Thoracic aorta (tissue), 2 donors: ENCODE data around the gene PEAK1. TPM values are rescaled to one million over a fixed set of nuclear protein-coding genes. Genes with fewer than 3 reads are reported as not detected.

ENCODE experiments used
- ATAC-seq: fragments of 150-250 bp; one replicate; pipeline ENCODE4 v1.8.0; 2017; ENCODE audit warnings: low read depth; ENCODE audit not compliant: insufficient number of reproducible peaks, low FRiP score
- DNase-seq: peaks from one replicate; pipeline ENCODE4 v3.0.0-alpha.2; 2020; ENCODE audit warnings: low spot score
- H3K27ac ChIP-seq, 2 donors: fragments of 200-600 bp; sonication (generic); 1 replicate in 1 of 2; 2 replicates in 1 of 2; pipeline ENCODE4 v1.5.1; 2016; ENCODE audit warnings: mild to moderate bottlenecking in 2 of 2, moderate library complexity in 2 of 2
- H3K27me3 ChIP-seq: fragments of 200-600 bp; sonication (generic); replicated peaks from 2 replicates; pipeline ENCODE4 v1.6.0; 2016; ENCODE audit warnings: mild to moderate bottlenecking; ENCODE audit not compliant: insufficient read depth
- H3K36me3 ChIP-seq: fragments of 200-600 bp; sonication (generic); one replicate; pipeline ENCODE4 v1.5.1; 2016
- H3K4me1 ChIP-seq, 2 donors: fragments of 200-600 bp; sonication (generic); 1 replicate in 1 of 2; 2 replicates in 1 of 2; pipeline versions ENCODE4 v1.5.1 to v1.6.0; 2016; ENCODE audit warnings: low read depth in 2 of 2, mild to moderate bottlenecking in 1 of 2; ENCODE audit not compliant: control insufficient read depth in 1 of 2
- H3K4me3 ChIP-seq: fragments of 200-600 bp; sonication (generic); 2 replicates; pipeline ENCODE4 v1.5.1; 2016; ENCODE audit warnings: mild to moderate bottlenecking
- H3K9me3 ChIP-seq: fragments of 200-600 bp; sonication (generic); 2 replicates; pipeline ENCODE4 v1.5.1; 2016
- total RNA-seq, 2 donors: library from RNA; depleted of rRNA; stranded (reverse); fragments of >200 nt; gene quantifications; one replicate each; pipeline versions ENCODE4 v1.1.0 to v1.2.3, GENCODE V29; 2016
- TF ChIP-seq, protein P1 (sequence below): fragments of 200-600 bp; sonication (generic); IDR thresholded peaks from one replicate; pipeline ENCODE4 v1.5.1; 2019; ENCODE audit warnings: antibody characterized with exemption

PEAK1 gene
- total RNA-seq, 2 donors from 2014 or later: 94.2 to 95.9 TPM

- no peaks in the 10 kb centered on the region for H3K36me3 ChIP-seq
- H3K4me1 ChIP-seq: peaks cover 0 to 8% of the 10 kb centered on the region in 2 donors
- no peak for DNase-seq
- TF ChIP-seq, protein P1, sequence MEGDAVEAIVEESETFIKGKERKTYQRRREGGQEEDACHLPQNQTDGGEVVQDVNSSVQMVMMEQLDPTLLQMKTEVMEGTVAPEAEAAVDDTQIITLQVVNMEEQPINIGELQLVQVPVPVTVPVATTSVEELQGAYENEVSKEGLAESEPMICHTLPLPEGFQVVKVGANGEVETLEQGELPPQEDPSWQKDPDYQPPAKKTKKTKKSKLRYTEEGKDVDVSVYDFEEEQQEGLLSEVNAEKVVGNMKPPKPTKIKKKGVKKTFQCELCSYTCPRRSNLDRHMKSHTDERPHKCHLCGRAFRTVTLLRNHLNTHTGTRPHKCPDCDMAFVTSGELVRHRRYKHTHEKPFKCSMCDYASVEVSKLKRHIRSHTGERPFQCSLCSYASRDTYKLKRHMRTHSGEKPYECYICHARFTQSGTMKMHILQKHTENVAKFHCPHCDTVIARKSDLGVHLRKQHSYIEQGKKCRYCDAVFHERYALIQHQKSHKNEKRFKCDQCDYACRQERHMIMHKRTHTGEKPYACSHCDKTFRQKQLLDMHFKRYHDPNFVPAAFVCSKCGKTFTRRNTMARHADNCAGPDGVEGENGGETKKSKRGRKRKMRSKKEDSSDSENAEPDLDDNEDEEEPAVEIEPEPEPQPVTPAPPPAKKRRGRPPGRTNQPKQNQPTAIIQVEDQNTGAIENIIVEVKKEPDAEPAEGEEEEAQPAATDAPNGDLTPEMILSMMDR: no peak
- H3K4me3 ChIP-seq: no peak overlapping the region
- ATAC-seq: no peak
- H3K27me3 ChIP-seq: no peaks in the 10 kb centered on the region
- no peak overlapping the region for H3K27ac ChIP-seq
- H3K9me3 ChIP-seq: no peaks in the 10 kb centered on the region
Measured at GRCh38 chr15:77436822-77437221, 16.9 kb upstream of the PEAK1 start.

DNA sequence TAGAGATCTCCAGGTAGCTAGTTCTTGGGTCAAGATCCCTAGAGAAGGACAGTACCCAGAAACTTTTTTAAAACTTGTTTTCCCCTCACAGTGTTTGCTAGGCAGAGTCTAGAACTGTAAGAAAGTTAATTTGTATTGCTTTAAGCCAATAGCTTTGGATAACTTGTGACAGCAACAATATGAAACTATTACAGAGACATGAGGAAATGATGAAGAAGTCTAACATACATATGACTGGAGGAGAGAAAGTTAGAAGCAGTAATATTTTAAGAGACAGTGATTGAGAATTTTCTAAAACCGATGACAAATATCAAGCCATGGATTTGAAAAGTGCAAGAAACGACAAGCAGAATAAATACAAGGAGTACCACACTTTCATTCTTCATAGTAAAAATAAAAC lies 10.7 kb upstream of the PEAK1 start:
- Histone ChIP-seq H3K27ac (no peak overlapping the region), H3K4me3 (no peak overlapping the region), H3K36me3 (no peaks in the 10 kb centered on the region), H3K9me3 (no peaks in the 10 kb centered on the region), H3K4me1 (no peaks in the 10 kb centered on the region), H3K27me3 (no peaks in the 10 kb centered on the region)
- no peak for DNase-seq
- TF ChIP-seq, protein P1: no peak
- ATAC-seq: no peak

DNA sequence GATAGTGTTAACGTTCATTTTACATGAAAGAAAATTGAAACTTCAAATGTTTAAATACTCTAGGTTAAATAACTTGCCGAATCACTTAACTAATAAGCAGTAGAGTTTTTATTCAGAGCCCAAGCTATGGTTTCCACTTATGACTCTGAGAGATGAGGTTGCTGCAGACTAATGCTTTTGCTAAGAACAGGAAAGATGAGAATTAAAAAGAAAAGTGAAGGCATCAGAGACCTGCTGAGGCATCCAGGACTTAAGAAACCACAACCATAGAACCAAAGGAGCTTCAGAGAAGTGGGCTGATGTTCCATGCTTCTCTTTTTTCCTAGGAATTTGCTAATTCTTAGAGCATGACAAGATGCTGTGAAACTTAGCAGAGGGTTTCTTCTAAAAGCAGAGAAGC lies 10.3 kb upstream of the PEAK1 start:
- DNase-seq (no peak), ATAC-seq (no peak)
- H3K9me3 ChIP-seq: no peaks in the 10 kb centered on the region

DNA sequence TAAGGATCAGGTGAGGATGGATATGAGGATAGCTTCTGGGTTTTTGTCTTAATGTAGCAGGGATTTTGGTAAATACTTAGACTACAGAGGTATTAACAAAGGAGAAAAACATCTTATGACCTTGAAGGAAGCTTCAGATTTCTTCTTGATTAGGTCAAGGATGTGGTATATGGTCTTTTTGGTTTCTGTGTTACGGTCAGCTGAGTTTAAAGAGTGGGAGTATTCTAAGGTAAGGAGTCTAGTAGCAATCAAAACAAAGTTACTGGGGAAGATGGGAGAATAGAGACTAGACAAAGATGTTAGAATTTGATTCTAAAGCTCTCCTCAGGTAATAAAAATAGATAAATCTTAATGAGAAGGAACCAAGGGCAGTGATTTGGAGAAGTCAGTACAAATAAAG lies 7.0 kb upstream of the PEAK1 start:
- Histone ChIP-seq H3K4me3 (no peak overlapping the region), H3K27ac (no peak overlapping the region)
- TF ChIP-seq, protein P1: no peak

More for the DNA sequence above, 10.3 kb upstream of the PEAK1 start:
- TF ChIP-seq, protein P1: no peak
- Histone ChIP-seq H3K27ac (no peak overlapping the region), H3K36me3 (no peaks in the 10 kb centered on the region), H3K4me3 (no peak overlapping the region), H3K27me3 (no peaks in the 10 kb centered on the region), H3K4me1 (no peaks in the 10 kb centered on the region)

GRCh38 chr15:77426377-77426776 lies 6.5 kb upstream of the PEAK1 start:
- no peak for ATAC-seq

More for the DNA sequence above, 7.0 kb upstream of the PEAK1 start:
- DNase-seq (no peak), ATAC-seq (no peak)
- no peaks in the 10 kb centered on the region for H3K36me3 ChIP-seq
- H3K27me3 ChIP-seq: no peaks in the 10 kb centered on the region
- H3K4me1 ChIP-seq: peaks cover 28 to 33% of the 10 kb centered on the region in 2 donors
- H3K9me3 ChIP-seq: no peaks in the 10 kb centered on the region

More at GRCh38 chr15:77426377-77426776, 6.5 kb upstream of the PEAK1 start:
- Histone ChIP-seq H3K4me3 (no peak overlapping the region), H3K36me3 (no peaks in the 10 kb centered on the region), H3K4me1 (peaks cover 31 to 37% of the 10 kb centered on the region in 2 donors), H3K9me3 (no peaks in the 10 kb centered on the region), H3K27me3 (no peaks in the 10 kb centered on the region), H3K27ac (no peak overlapping the region)
- TF ChIP-seq, protein P1: no peak
- no peak for DNase-seq
